PC-3 (cell line): ENCODE data around the gene RNASEL. TPM values are rescaled to one million over a fixed set of nuclear protein-coding genes. Genes with fewer than 3 reads are reported as not detected.

Source experiments
- ATAC-seq: fragments of 200-7000 bp; cut with Tn5 transposase; 2 replicates; pipeline ENCODE4 v1.9.1; 2020; ENCODE audit warnings: mild to moderate bottlenecking, moderate library complexity
- BruUV-seq: library from RNA; stranded (reverse); fragments of 400-500 nt; replicated peaks from 2 replicates; lab custom pipeline; 2021; lab: Mats Ljungman, UMichigan
- CTCF ChIA-PET: fragments of 300-600 bp; sonication (Branson Sonifier 250); formaldehyde crosslinking; loops from one replicate; lab custom pipeline; 2022; ENCODE audit warnings: antibody characterized with exemption; lab: Charles Lee
- POLR2A ChIA-PET: fragments of 300-600 bp; sonication (Branson Sonifier 250); formaldehyde crosslinking; loops from one replicate; lab custom pipeline; 2022; ENCODE audit warnings: antibody characterized with exemption; ENCODE audit not compliant: unreplicated experiment; lab: Charles Lee
- DNase-seq: peaks from one replicate; pipeline ENCODE4 v3.0.0-alpha.2; 2015
- H2AFZ ChIP-seq: fragments of 300-600 bp; sonication (generic); 2 replicates; pipeline ENCODE4 v1.6.0; 2016; ENCODE audit warnings: antibody characterized with exemption, low read length
- H3F3A ChIP-seq: fragments of 300-600 bp; sonication (generic); one replicate; pipeline ENCODE4 v1.6.0; 2017; ENCODE audit warnings: antibody characterized with exemption, low read length, control low read depth, mild to moderate bottlenecking; ENCODE audit not compliant: unreplicated experiment
- H3K27ac ChIP-seq: fragments of 300-600 bp; sonication (generic); 2 replicates; pipeline ENCODE4 v1.5.1; 2016; ENCODE audit warnings: mild to moderate bottlenecking, low read length
- H3K27me3 ChIP-seq: fragments of 300-600 bp; sonication (generic); 2 replicates; pipeline ENCODE4 v1.6.1; 2016; ENCODE audit warnings: low read length, mixed read lengths
- H3K36me3 ChIP-seq: fragments of 300-600 bp; sonication (generic); 2 replicates; pipeline ENCODE4 v1.6.1; 2016; ENCODE audit warnings: low read depth, mixed run types, low read length, mixed read lengths
- H3K4me1 ChIP-seq: fragments of 300-600 bp; sonication (generic); 2 replicates; pipeline ENCODE4 v1.5.1; 2016; ENCODE audit warnings: low read length; ENCODE audit not compliant: insufficient read depth
- H3K4me2 ChIP-seq: fragments of 300-600 bp; sonication (generic); 2 replicates; pipeline ENCODE4 v1.6.0; 2016; ENCODE audit warnings: low read length
- H3K4me3 ChIP-seq: fragments of 300-600 bp; sonication (generic); 2 replicates; pipeline ENCODE4 v1.5.1; 2016; ENCODE audit warnings: mild to moderate bottlenecking, low read length, mixed read lengths
- H3K79me2 ChIP-seq: fragments of 300-600 bp; sonication (generic); 2 replicates; pipeline ENCODE4 v1.6.1; 2017; ENCODE audit warnings: low read length, mixed read lengths
- H3K9ac ChIP-seq: fragments of 300-600 bp; sonication (generic); 2 replicates; pipeline ENCODE4 v1.6.0; 2016; ENCODE audit warnings: mild to moderate bottlenecking, low read length
- H3K9me2 ChIP-seq: fragments of 300-600 bp; sonication (generic); replicated peaks from 2 replicates; pipeline ENCODE4 v1.6.1; 2016; ENCODE audit warnings: mixed run types, low read length, mixed read lengths
- H3K9me3 ChIP-seq: fragments of 300-600 bp; sonication (generic); 2 replicates; pipeline ENCODE4 v1.6.1; 2016; ENCODE audit warnings: low read length, mixed read lengths
- H4K20me1 ChIP-seq: fragments of 300-600 bp; sonication (generic); 2 replicates; pipeline ENCODE4 v1.6.1; 2016; ENCODE audit warnings: low read length, mixed read lengths
- CTCF ChIP-seq: fragments of 300-600 bp; sonication (generic); conservative IDR thresholded peaks from 2 replicates; pipeline ENCODE4 v1.5.1; 2017; ENCODE audit warnings: antibody characterized with exemption, low read depth, mild to moderate bottlenecking, low read length
- EZH2 ChIP-seq: fragments of 300-600 bp; sonication (generic); IDR thresholded peaks from one replicate; pipeline ENCODE4 v1.6.1; 2017; ENCODE audit warnings: antibody characterized with exemption, mild to moderate bottlenecking, low read length; ENCODE audit not compliant: unreplicated experiment
- EZH2phosphoT487 ChIP-seq: fragments of 300-600 bp; sonication (generic); IDR thresholded peaks from 2 replicates; pipeline ENCODE4 v1.6.1; 2018; ENCODE audit warnings: mild to moderate bottlenecking, antibody characterized with exemption, low read length, borderline replicate concordance
- intact Hi-C: fragments of 100-400 bp; cut with micrococcal nuclease; formaldehyde crosslinking; loops from 2 replicates; pipeline ENCODE4 v1.9.0; 2023
- total RNA-seq: library from RNA; depleted of rRNA; stranded (reverse); fragments of >200 nt; gene quantifications from 2 replicates; pipeline ENCODE4 v1.2.3, GENCODE V29; 2014

The RNASEL gene
- total RNA-seq, 1 experiment from 2014 or later, result 1.3 TPM

- no peaks in the 10 kb centered on the region for H3K79me2 ChIP-seq
- BruUV-seq, result no TSS peak
- no peak overlapping the region for H2AFZ ChIP-seq
- ChIA-PET CTCF (no interaction called here), POLR2A (no interaction called here)
- ATAC-seq (no peak), DNase-seq (no peak)
- H3K4me3 ChIP-seq, result no peak overlapping the region
- no peaks in the 10 kb centered on the region for H3K9me2 ChIP-seq
- no peaks in the 10 kb centered on the region for H4K20me1 ChIP-seq
- TF ChIP-seq CTCF (no peak), EZH2 (no peak), EZH2phosphoT487 (no peak)
- H3K4me1 ChIP-seq, result peaks cover 3% of the 10 kb centered on the region; the same call in 1 of the 2 replicates
- H3K9me3 ChIP-seq, result no peaks in the 10 kb centered on the region
- H3K36me3 ChIP-seq, result no peaks in the 10 kb centered on the region
- no peak overlapping the region for H3K27ac ChIP-seq
- no peak overlapping the region for H3K4me2 ChIP-seq
- no peak overlapping the region for H3K9ac ChIP-seq
- no peaks in the 10 kb centered on the region for H3K27me3 ChIP-seq
- H3F3A ChIP-seq, result no peaks in the 10 kb centered on the region
- intact Hi-C loops, result no loop called here
Observed at GRCh38 chr1:182631053-182631677, 42.1 kb upstream of the RNASEL start.

GRCh38 chr1:182630586-182630985 lies 41.5 kb upstream of the RNASEL start:
- no peak overlapping the region for H3K9ac ChIP-seq
- no peak for TF ChIP-seq EZH2
- no peak for TF ChIP-seq EZH2phosphoT487
- no peak for TF ChIP-seq CTCF
- BruUV-seq, result no TSS peak
- no peaks in the 10 kb centered on the region for H4K20me1 ChIP-seq
- peaks cover 3% of the 10 kb centered on the region; the same call in 1 of the 2 replicates for H3K4me1 ChIP-seq
- ATAC-seq (no peak), DNase-seq (no peak)
- ChIA-PET POLR2A (no interaction called here), CTCF (no interaction called here)
- no peaks in the 10 kb centered on the region for H3K9me3 ChIP-seq
- no peak overlapping the region for H2AFZ ChIP-seq
- no peaks in the 10 kb centered on the region for H3K79me2 ChIP-seq
- intact Hi-C loops, result no loop called here
- H3K27ac ChIP-seq, result no peak overlapping the region
- no peak overlapping the region for H3K4me2 ChIP-seq
- H3K27me3 ChIP-seq, result no peaks in the 10 kb centered on the region
- no peaks in the 10 kb centered on the region for H3K36me3 ChIP-seq
- H3K4me3 ChIP-seq, result no peak overlapping the region
- no peaks in the 10 kb centered on the region for H3F3A ChIP-seq
- H3K9me2 ChIP-seq, result no peaks in the 10 kb centered on the region

- Histone ChIP-seq H4K20me1 (no peaks in the 10 kb centered on the region), H3F3A (no peaks in the 10 kb centered on the region), H3K4me3 (no peak overlapping the region), H3K79me2 (no peaks in the 10 kb centered on the region), H3K9me3 (no peaks in the 10 kb centered on the region), H3K27me3 (no peaks in the 10 kb centered on the region), H3K36me3 (no peaks in the 10 kb centered on the region), H3K4me1 (peaks cover 3% of the 10 kb centered on the region; the same call in 1 of the 2 replicates), H3K27ac (no peak overlapping the region), H3K9ac (no peak overlapping the region), H2AFZ (no peak overlapping the region), H3K4me2 (no peak overlapping the region), H3K9me2 (no peaks in the 10 kb centered on the region)
- BruUV-seq, result no TSS peak
- TF ChIP-seq EZH2, result no peak
- TF ChIP-seq CTCF, result no peak
- TF ChIP-seq EZH2phosphoT487, result no peak
- DNase-seq, result no peak
- intact Hi-C loops, result no loop called here
- ATAC-seq, result no peak
- ChIA-PET CTCF (no interaction called here), POLR2A (no interaction called here)
Observed at GRCh38 chr1:182629499-182630096, 40.5 kb upstream of the RNASEL start.
